Measurements from ENCODE around the gene OTUB2. TPM values are rescaled to one million over a fixed set of nuclear protein-coding genes. Genes with fewer than 3 reads are reported as not detected.

The OTUB2 gene
- total RNA-seq, 1 experiment from 2014 or later = 1.1 TPM

DNA sequence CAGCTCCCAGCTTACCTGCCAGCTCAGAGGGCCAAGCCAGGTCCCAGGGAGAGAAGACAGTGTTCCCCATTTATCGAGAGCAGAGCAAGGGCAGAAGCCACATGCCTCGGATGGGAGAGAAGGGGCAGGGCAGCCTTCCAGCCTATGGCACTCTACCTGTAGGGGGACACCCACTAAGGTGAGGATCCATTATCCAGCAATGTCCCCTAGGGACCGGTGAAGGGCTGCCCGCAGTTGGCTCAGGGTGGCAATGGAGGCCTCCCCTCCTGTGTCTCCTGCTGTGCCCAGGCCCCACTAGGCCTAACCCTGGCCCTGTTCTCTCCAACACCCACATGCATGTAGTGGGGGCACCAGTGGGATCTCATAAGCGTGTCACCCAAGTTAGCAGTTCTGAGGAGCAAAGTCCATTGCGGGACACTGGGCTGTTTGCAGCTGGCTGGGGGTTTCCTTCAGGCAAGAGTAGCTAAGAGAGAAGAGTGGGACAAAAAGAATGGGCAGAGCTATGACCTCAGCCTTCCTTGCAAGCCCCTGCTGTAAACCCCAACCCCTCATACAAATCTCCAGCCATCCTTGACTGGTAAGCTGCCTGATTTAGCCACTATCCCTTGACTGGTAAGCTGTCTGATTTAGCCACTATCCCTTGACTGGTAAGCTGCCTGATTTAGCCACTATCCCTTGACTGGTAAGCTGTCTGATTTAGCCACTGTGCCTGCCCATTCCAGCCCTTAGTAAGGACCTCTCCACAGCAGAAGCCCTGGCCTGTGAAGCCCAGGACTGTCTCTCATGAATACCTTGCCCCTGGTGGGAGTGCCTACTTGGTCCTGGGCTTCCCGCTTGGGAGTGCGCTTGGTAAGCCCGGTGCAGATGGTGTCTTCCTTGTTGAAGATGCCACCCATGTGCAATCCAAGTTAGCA is 44.6 kb upstream of the OTUB2 start:
- intact Hi-C loops (cut with micrococcal nuclease; ENCODE audit: unreplicated experiment) = no loop called here
- no peaks in the 10 kb centered on the region for H3K27me3 ChIP-seq (replicated peaks; ENCODE audit: insufficient read depth, low read depth, low read length, poor library complexity)
- H3K4me3 ChIP-seq (ENCODE audit: low read depth, low read length, poor library complexity, severe bottlenecking) = no peak overlapping the region
- H3K9me3 ChIP-seq (ENCODE audit: low read depth, low read length, poor library complexity, severe bottlenecking) = no peaks in the 10 kb centered on the region
- H3K36me3 ChIP-seq (ENCODE audit: insufficient read depth, low read length, poor library complexity, severe bottlenecking) = no peaks in the 10 kb centered on the region
- no peak for DNase-seq (ENCODE audit: low spot score)
- no TSS peak for BruUV-seq (replicated peaks)
- no peak overlapping the region for H3K27ac ChIP-seq (ENCODE audit: low read depth, low read length, poor library complexity, severe bottlenecking)
- TF ChIP-seq, protein P1, sequence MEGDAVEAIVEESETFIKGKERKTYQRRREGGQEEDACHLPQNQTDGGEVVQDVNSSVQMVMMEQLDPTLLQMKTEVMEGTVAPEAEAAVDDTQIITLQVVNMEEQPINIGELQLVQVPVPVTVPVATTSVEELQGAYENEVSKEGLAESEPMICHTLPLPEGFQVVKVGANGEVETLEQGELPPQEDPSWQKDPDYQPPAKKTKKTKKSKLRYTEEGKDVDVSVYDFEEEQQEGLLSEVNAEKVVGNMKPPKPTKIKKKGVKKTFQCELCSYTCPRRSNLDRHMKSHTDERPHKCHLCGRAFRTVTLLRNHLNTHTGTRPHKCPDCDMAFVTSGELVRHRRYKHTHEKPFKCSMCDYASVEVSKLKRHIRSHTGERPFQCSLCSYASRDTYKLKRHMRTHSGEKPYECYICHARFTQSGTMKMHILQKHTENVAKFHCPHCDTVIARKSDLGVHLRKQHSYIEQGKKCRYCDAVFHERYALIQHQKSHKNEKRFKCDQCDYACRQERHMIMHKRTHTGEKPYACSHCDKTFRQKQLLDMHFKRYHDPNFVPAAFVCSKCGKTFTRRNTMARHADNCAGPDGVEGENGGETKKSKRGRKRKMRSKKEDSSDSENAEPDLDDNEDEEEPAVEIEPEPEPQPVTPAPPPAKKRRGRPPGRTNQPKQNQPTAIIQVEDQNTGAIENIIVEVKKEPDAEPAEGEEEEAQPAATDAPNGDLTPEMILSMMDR (conservative IDR thresholded peaks at IDR 0.05; ENCODE audit: low read depth, low read length) = no peak
- no peak for TF ChIP-seq EZH2 (IDR thresholded peaks at IDR 0.05; ENCODE audit: borderline replicate concordance, low read depth, low read length, poor library complexity, severe bottlenecking)
- H3K4me1 ChIP-seq (ENCODE audit: insufficient read depth, low read length, poor library complexity, severe bottlenecking) = no peaks in the 10 kb centered on the region
- CTCF ChIA-PET = no interaction called here
- POLR2A ChIA-PET (ENCODE audit: low non-redundant PET) = no interaction called here

- TF ChIP-seq EZH2 (IDR thresholded peaks at IDR 0.05; ENCODE audit: borderline replicate concordance, low read depth, low read length, poor library complexity, severe bottlenecking) = no peak
- TF ChIP-seq, protein P1 (conservative IDR thresholded peaks at IDR 0.05; ENCODE audit: low read depth, low read length) = no peak
- Histone ChIP-seq H3K27me3 (replicated peaks; ENCODE audit: insufficient read depth, low read depth, low read length, poor library complexity) (no peaks in the 10 kb centered on the region), H3K9me3 (ENCODE audit: low read depth, low read length, poor library complexity, severe bottlenecking) (no peaks in the 10 kb centered on the region), H3K36me3 (ENCODE audit: insufficient read depth, low read length, poor library complexity, severe bottlenecking) (no peaks in the 10 kb centered on the region), H3K27ac (ENCODE audit: low read depth, low read length, poor library complexity, severe bottlenecking) (no peak overlapping the region), H3K4me3 (ENCODE audit: low read depth, low read length, poor library complexity, severe bottlenecking) (no peak overlapping the region), H3K4me1 (ENCODE audit: insufficient read depth, low read length, poor library complexity, severe bottlenecking) (no peaks in the 10 kb centered on the region)
- DNase-seq (ENCODE audit: low spot score) = no peak
- ChIA-PET CTCF (no interaction called here), POLR2A (ENCODE audit: low non-redundant PET) (no interaction called here)
- no TSS peak for BruUV-seq (replicated peaks)
- intact Hi-C loops (cut with micrococcal nuclease; ENCODE audit: unreplicated experiment) = no loop called here
Measured at GRCh38 chr14:93982230-93983007, 43.7 kb upstream of the OTUB2 start.

- CTCF ChIA-PET = interaction anchor here (0.5 kb wide), 1 partner anchor 186 kb away, joined by 4 read pairs; no protein-coding TSS in a partner anchor
- Histone ChIP-seq H3K9me3 (ENCODE audit: low read depth, low read length, poor library complexity, severe bottlenecking) (no peaks in the 10 kb centered on the region), H3K36me3 (ENCODE audit: insufficient read depth, low read length, poor library complexity, severe bottlenecking) (no peaks in the 10 kb centered on the region), H3K27me3 (replicated peaks; ENCODE audit: insufficient read depth, low read depth, low read length, poor library complexity) (no peaks in the 10 kb centered on the region), H3K4me3 (ENCODE audit: low read depth, low read length, poor library complexity, severe bottlenecking) (no peak overlapping the region), H3K4me1 (ENCODE audit: insufficient read depth, low read length, poor library complexity, severe bottlenecking) (no peaks in the 10 kb centered on the region), H3K27ac (ENCODE audit: low read depth, low read length, poor library complexity, severe bottlenecking) (no peak overlapping the region)
- TF ChIP-seq, protein P1 (conservative IDR thresholded peaks at IDR 0.05; ENCODE audit: low read depth, low read length) = no peak
- no peak for TF ChIP-seq EZH2 (IDR thresholded peaks at IDR 0.05; ENCODE audit: borderline replicate concordance, low read depth, low read length, poor library complexity, severe bottlenecking)
- intact Hi-C loops (cut with micrococcal nuclease; ENCODE audit: unreplicated experiment) = no loop called here
- BruUV-seq (replicated peaks) = no TSS peak
- DNase-seq (ENCODE audit: low spot score) = no peak
- POLR2A ChIA-PET (ENCODE audit: low non-redundant PET) = no interaction called here
Measured at GRCh38 chr14:93984070-93984469, 42.1 kb upstream of the OTUB2 start.

Data from A673 (cell line).